CD4-positive, alpha-beta T cell treated with Interleukin-6 at 100 ng/mL for 8 hours (primary cell): ENCODE results near the gene MTMR2.

Experiments used
- DNase-seq: peaks from one replicate; pipeline ENCODE4 v3.0.0-alpha.2; 2020; ENCODE audit warnings: mixed read lengths, low spot score

The MTMR2 gene

GRCh38 chr11:95918056-95918455, 5.9 kb downstream of the MTMR2 start:
- no peak for DNase-seq

- no peak for DNase-seq
Measured at GRCh38 chr11:95917193-95918036, 6.5 kb downstream of the MTMR2 start.

GRCh38 chr11:95916049-95916448, 7.9 kb downstream of the MTMR2 start:
- no peak for DNase-seq

GRCh38 chr11:95915051-95915450, 8.9 kb downstream of the MTMR2 start:
- no peak for DNase-seq

- no peak for DNase-seq
Measured at GRCh38 chr11:95913830-95914615, 9.9 kb downstream of the MTMR2 start.

GRCh38 chr11:95912902-95913560, 10.9 kb downstream of the MTMR2 start:
- no peak for DNase-seq

- DNase-seq, result no peak
Measured at GRCh38 chr11:95911369-95911759, 12.5 kb downstream of the MTMR2 start.

- DNase-seq, result no peak
Measured at GRCh38 chr11:95910638-95911368, 13.1 kb downstream of the MTMR2 start.

- DNase-seq, result no peak
Measured at GRCh38 chr11:95908826-95909225, 15.1 kb downstream of the MTMR2 start.

GRCh38 chr11:95907476-95907875, 16.4 kb downstream of the MTMR2 start:
- no peak for DNase-seq

- DNase-seq, result no peak
Measured at GRCh38 chr11:95904009-95904650, 19.8 kb downstream of the MTMR2 start.

GRCh38 chr11:95898782-95899181, 25.1 kb downstream of the MTMR2 start:
- no peak for DNase-seq

- DNase-seq, result no peak
Measured at GRCh38 chr11:95897731-95898130, 26.2 kb downstream of the MTMR2 start.

GRCh38 chr11:95895815-95896214, 28.1 kb downstream of the MTMR2 start:
- DNase-seq, result no peak

GRCh38 chr11:95892892-95893570, 30.9 kb downstream of the MTMR2 start:
- DNase-seq, result no peak

GRCh38 chr11:95892492-95892891, 31.4 kb downstream of the MTMR2 start:
- DNase-seq, result no peak

- DNase-seq, result no peak
Measured at GRCh38 chr11:95891423-95892170, 32.3 kb downstream of the MTMR2 start.

- DNase-seq, result no peak
Measured at GRCh38 chr11:95888852-95889251, 35.1 kb downstream of the MTMR2 start.

GRCh38 chr11:95888439-95888838, 35.5 kb downstream of the MTMR2 start:
- DNase-seq, result no peak

GRCh38 chr11:95886462-95886861, 37.4 kb downstream of the MTMR2 start:
- no peak for DNase-seq
